GM21529 (cell line): ENCODE data around the gene MUCL1.

ENCODE experiments used
- ATAC-seq: cut with Tn5 transposase; IDR thresholded peaks from one replicate; pipeline ENCODE4 v1.9.1; 2021; ENCODE audit not compliant: unreplicated experiment

Gene MUCL1

DNA sequence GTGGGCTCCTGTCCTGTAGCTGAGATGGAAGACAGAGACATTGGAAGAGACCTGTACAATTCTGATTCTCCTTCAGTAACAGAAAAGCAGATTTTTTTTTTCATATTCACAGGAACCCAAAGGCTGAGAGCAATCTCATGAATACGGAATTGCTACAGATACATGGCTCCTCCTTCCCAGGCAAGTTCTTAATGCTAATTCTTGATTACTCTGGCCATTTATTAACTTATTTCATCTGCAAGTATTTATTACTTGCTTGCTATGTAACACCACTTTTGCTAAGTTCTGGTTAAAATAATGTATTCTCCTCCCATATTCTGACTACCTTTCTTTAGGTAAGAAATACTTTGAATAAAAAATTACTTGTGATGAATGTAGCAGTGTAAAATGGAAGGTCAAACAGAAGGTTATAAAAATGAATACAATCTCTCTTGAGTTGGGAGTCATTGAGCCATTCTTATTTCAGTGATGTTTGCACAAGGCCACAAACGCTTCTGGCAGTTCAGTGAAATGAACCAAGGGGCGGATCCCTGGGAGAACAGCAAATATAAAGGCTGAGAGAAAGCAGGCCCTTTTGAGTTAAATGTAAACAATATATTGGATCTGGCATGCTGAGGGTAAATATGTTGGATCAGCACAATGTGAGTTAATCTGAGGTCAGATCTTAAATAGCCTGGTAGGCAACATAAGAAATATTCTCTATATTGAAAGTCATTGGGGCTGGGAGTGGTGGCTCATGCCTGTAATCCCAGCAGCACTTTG is 37.6 kb downstream of the MUCL1 start:
- ATAC-seq = no peak
